COLO668 (cell line): ENCODE measurements around the gene CHRNA4.
"Not testable (repeated sequence)": the region's sequence is repeated elsewhere in the genome, so short reads cannot be mapped to it uniquely, and the experiment has no call there.

ENCODE experiments used
- DNase-seq: peaks from one replicate; lab custom pipeline; 2025; ENCODE audit not compliant: unreplicated experiment; lab: John Stamatoyannopoulos, UW

Gene CHRNA4

GRCh38 chr20:63336232-63336752 is 24.9 kb downstream of the CHRNA4 start:
- DNase-seq = no peak

DNA sequence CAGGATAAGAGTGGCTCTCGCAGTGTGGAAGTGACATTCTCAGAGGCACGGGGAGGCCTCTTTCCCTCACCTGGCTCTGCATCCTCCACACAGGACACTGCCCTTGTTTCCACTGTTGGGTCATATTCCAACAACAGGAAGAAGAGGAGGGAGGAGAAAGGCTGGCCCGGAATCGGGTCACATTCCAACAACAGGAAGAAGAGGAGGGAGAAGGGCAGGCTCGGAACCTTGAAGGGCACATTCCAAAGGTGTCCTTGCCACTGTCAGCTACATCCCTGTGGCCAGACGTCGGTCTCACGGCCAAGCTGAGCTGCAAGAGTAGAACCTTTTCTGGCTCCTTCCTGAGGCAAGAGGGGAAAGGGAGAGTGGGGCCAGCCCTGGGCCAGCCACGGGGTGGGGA is 25.4 kb downstream of the CHRNA4 start:
- no peak for DNase-seq

- not testable (repeated sequence) for DNase-seq
Observed at GRCh38 chr20:63335060-63335459, 26.1 kb downstream of the CHRNA4 start.

DNA sequence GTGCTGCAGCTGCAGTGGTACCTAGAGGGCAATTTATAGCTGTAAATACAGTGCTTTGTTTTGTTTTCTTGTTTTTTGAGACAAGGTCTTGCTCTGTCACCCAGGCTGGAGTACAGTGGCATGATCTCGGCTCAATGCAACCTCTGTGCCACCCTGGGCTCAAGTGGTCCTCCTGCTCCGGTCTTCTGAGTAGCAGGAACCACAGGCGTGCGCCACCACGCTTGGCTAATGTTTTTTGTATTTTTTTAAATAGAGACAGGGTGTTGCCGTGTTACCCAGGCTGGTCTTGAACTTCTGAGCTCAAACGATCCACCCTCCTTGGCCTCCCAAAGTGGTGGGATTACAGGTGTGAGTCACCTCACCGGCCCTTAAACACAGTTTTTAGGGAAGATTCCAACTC is 26.8 kb downstream of the CHRNA4 start:
- DNase-seq = no peak

DNA sequence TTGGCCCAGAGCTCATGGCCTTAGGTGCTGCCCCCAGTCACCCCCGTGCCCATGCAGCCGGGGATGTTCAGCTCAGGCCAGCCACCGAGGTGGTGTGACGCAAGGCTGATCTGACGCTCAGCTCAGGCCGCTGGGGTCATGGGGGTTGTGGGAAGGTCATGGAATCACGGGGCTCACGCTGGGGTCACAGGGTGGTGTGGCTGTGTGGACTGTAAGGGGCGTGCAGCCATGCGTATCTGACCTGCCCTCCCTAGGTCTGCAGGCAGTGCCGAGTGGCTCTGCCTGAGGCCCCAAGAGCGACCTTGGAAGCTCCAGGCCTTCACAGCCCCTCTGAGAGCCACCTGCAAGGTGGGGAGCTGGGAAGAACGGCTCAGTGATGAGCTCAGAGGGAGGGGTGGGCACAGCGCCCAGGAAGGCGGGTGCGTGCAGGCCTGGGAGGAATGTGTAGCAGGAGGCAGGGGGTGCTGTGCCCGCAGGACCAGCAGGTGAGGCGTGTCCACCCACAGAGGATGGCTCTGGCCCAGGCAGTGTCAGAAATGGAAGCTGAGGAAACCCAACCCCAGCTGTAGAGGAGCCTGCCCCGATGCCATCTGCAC is 27.8 kb downstream of the CHRNA4 start:
- no peak for DNase-seq

GRCh38 chr20:63332488-63333240 is 28.5 kb downstream of the CHRNA4 start:
- DNase-seq = no peak

- DNase-seq = no peak
Observed at GRCh38 chr20:63331741-63332400, 29.3 kb downstream of the CHRNA4 start.

- DNase-seq = no peak
Observed at GRCh38 chr20:63330940-63331339, 30.2 kb downstream of the CHRNA4 start.

- DNase-seq = no peak
Observed at GRCh38 chr20:63330084-63330760, 30.9 kb downstream of the CHRNA4 start.

DNA sequence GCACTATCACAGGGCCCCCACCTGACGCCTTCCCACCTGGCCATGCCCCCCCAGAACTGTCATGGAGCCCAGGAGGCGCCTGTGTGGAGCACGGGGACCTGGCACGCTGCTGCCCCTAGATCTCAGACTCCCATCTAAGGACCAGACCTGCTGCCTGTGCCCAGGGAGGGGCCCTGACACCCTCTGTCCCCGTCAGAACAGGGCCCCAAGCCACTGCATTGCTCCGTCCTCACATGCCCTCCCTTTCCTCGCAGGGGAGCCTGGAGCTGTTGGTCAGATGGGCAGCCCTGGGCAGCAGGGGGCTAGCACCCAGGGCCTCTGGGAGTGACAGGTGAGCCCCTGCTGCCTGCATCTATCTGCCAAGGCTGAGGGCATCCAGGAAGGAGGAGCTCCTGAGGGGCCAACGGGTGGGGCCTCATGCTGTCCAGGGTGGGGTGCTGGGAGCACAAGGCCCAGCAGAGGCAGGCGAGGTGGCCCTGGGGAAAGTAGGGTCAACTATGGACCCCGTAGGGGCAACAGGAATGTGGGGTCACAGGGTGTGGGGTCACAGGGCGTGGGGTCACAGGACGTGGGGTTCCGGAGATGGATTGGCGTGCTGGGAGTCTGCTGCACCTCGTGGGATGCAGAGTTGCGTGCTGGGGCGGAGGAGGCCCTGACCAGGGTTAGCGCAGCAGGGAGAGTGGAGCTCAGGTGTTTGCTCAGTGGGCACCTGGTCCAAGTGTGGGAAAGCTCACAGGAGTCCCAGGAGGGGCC is 31.6 kb downstream of the CHRNA4 start:
- DNase-seq = peak; percentile 22

- DNase-seq = no peak
Observed at GRCh38 chr20:63328718-63329275, 32.4 kb downstream of the CHRNA4 start.

- DNase-seq = peak; percentile 13
Observed at GRCh38 chr20:63328026-63328700, 33.0 kb downstream of the CHRNA4 start.

DNA sequence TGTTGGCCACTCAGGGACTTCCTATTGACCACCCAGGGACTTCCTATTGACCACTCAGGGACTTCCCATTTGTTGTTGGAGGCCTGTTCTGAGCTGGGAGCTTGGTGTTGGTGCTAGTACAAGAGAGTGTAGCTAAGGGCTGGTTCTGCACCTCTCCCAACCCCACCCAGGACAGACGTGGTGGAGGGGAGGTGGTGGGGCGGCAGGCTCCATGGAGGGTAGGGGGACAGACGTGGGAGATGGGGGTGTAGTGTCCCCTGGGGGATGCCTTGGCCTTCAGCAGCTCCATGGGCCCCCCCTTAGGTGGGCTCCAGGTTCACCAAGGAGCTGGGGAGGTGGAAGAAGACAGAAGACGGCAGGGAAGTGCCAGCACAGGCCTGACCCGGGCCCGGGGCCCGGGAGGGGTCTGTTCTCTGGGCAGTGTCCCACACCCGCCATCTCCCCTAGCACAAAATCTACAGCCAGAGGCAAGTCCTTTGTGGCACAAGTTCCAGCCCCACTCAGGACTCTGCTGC is 33.9 kb downstream of the CHRNA4 start:
- no peak for DNase-seq

- DNase-seq = no peak
Observed at GRCh38 chr20:63326314-63327230, 34.6 kb downstream of the CHRNA4 start.

DNA sequence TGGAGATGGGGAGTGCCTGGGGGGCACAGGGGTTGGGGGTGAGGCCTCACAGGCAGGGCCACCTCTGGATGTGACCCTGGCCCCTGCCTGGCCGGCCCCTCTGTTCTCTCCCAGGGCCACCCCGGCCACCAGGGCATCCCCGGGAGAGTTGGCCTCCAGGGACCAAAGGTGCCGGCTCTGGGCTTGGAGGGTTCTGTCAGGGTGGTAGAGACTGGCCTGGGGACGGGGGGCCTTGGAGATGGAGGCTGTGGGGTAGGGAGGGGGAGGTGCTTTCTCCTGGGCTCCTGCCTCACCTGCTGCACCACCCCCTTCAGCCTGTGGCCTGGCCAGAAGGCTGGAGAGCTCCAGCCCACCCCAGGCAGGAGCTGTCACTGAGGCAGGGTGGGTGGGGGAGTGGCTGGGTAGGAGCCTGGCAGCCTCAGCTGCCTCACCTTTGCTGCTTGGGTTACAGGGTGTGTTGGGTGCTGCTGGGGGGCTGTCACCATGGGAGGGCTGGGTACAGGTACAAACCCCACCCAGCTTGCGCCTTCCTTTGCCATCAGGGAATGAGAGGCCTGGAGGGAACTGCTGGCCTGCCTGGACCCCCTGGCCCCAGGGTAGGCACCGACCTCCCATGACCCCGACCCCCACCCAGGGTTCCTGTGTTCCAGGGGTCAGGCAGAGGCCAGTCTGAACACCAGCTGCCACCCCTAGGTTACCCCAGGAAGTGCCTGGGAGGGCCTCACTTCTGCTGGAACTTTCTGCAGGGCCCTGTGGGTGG is 35.4 kb downstream of the CHRNA4 start:
- no peak for DNase-seq

DNA sequence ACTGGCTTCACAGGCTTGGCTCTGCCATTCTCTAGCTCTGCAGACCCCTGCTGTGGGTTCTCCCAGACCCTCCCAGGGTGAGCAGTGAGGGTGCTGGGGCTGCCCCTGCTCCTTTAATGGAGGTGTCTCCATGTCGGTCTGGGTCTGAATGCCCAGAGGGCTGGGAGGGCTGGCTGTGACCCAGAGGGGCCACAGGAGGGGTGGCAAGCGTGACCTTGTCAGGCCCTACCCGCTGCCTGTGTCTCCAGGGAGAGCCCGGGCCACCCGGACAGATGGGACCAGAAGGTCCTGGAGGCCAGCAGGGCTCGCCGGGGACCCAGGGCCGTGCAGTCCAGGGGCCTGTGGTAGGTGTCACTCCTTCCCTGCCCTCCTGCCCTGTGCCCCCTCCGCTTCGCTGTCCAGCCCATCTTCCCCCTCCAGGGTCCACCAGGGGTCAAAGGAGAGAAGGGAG is 36.1 kb downstream of the CHRNA4 start:
- no peak for DNase-seq

DNA sequence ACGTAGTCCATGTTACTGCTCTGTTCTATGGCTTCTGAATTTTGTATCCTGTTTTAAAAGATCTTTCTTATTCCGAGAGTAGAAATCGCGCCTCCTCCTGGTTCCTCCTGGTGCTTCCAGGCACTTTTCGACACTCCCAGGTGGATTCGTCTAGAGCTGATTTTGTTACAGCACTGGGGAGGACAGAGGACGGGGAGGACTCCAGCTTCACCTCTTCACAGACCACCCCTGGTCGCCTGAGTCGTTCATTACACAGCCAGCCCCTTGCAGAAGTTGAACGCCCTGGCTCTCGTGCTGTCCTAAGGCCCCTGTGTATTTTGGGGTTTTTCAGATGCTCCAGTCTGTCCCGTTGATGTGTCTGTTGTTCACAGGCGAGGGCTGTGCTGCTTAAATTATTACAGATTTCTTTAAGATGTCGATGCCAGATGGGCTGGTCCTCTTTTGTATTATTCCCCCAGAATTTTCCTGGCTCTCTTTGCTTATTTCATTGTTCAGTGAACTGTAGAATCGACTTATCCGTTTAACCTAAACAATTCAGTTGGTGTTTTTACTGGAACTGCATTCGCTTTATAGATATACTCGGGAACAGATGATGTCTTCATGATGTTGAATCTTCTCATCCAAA is 37.7 kb downstream of the CHRNA4 start:
- no peak for DNase-seq
